NCI-H1694 (cell line): ENCODE results near the gene COL15A1.

Experiments used
- DNase-seq: peaks from one replicate; lab custom pipeline; 2025; lab: John Stamatoyannopoulos, UW

COL15A1 gene

GRCh38 chr9:99015448-99015847 lies 71.7 kb downstream of the COL15A1 start:
- DNase-seq = no peak

DNA sequence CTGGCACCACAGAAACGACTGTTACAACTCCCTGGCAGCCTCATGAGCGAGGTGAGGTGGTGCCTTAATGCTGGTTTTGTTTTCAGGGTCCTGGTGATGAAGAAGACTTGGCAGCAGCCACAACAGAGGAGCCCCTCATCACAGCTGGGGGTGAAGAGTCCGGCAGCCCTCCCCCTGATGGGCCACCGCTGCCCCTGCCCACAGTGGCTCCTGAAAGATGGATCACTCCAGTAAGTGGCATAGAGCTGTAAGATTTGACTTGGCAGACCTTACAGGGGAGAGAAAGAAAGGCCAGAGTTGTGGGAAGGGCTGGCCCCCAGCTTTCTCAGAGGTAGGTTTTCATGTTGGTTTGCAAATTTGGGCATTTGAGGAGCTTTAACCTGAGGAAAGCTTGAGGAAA lies 72.2 kb downstream of the COL15A1 start:
- DNase-seq = no peak

- DNase-seq = no peak
Measured at GRCh38 chr9:99016681-99017387, 73.1 kb downstream of the COL15A1 start.

DNA sequence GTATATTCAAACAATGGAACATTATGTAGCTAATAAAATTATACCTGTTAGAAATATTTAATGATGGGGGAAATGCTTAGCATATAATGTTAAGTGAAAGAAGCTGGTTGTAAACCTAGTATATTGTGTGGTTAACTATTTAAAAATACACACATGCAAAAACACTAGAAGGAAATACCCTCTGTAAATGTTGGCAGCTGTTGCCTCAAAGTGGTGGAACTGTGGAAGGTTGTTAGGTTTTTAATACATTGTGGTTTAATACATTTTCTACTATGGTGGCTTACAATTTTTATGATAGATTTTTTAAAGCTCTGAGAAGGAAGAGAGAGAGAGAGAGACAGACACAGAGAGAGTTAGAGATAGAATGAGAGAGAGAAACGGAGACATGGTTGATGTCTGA lies 74.9 kb downstream of the COL15A1 start:
- no peak for DNase-seq

- no peak for DNase-seq
Measured at GRCh38 chr9:99019510-99020331, 76.0 kb downstream of the COL15A1 start.

DNA sequence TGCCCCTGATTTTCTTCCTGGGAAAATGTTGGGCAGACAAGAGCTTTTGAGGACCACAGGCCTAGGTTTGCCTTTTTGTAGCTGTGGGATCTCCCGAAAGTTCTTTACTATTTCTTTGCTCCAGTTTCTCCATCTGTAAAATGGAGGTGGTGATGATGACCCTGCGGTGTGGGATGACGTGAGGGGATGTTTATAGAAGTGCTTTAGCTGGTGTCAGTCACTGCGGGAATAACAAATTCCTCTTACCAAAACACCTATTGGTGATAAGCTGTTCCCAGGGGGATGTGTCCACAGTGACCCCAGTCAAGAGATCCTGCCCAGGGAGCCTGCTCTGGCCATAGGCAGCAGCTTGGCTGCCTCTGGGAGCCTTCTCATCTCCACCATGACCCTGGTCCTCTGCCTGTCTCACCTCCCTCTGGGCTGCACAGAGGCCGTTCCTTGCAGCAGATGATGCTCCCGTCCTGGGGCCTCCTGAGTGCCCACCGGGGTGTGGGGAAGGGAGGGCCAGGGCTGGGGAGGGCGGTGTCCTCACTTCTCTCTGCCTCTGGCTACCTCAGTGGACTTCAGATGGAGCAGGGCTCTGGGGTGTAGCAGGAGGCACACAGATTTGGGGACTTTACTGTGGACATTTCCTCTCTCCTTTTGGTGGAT lies 77.2 kb downstream of the COL15A1 start:
- DNase-seq = no peak

DNA sequence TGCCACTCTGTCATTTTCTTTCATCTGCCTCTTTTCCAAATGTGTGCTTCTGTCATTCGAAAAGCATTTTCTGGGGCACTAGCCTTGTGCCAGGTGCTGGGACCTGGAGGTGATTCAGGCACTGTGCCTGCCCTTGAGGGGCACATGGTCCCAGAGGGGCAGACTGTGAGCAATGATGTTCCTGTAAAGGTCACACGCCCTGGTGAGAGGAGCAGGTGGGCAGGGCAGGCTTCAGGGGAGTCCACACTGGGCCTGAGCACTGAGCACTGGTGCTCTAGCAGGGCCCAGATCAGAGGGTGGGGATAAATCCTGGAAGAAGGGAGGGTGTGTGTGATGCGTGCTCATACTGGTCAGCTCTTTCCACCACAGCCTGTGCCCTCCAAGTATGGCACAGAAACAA lies 77.8 kb downstream of the COL15A1 start:
- DNase-seq = no peak

- no peak for DNase-seq
Measured at GRCh38 chr9:99023231-99023630, 79.5 kb downstream of the COL15A1 start.

DNA sequence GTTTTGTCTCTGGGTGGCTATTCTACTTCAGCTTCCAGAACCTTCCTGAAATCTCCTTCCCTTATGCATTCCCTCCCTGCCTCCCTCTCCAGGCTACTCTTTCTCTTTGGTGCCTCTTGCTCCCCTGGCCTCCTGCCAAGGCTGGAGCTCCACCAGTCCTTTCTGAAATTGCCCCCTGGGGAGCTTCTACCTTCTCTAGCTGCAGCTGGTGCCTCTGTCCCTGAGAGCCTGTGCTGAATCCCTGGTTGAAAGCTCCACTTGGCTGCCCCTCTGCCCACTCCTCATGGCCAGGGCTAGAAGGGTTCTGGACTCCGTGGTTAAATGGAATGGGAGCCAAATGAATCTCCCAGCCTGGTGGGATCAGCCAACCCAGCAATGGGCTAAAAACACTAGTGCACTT lies 80.1 kb downstream of the COL15A1 start:
- peak; percentile 57 for DNase-seq

DNA sequence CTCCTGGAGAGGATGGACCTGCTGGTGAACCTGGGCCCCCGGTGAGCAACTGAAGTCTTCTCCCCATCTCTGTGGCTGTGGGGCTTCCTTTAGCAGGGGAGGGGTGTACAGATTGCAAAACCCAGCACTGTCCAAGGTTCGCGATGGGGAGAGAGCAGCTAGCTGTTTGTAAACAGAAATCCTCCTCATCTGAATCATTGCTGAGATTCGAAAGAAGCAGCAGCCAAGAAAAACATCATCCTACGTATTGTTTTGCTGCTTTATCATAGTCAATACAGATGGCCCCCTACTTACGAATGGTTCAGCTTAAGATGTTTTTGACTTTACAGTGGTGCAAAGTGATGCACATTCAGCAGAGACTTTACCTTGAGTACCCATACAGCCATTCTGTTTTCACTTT lies 81.3 kb downstream of the COL15A1 start:
- no peak for DNase-seq

GRCh38 chr9:99025616-99026270 lies 82.0 kb downstream of the COL15A1 start:
- DNase-seq = no peak

- no peak for DNase-seq
Measured at GRCh38 chr9:99026271-99026955, 82.7 kb downstream of the COL15A1 start.

DNA sequence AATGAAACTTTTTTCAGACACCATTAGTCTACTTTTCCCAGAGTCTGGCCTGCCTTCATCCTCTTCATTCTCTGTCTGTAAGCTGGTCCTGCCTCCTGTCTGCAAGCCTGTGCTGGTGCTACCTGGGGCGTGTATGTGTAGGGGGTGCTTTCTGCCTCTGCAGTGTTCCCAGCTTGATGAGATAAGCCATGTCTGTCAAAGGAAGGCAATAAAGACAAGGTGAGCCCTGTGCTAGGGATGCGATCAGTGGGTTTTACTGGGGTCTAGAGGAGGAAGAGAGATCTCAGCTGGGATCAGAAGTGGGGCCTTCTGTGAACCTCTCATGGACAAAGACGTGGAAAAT lies 83.2 kb downstream of the COL15A1 start:
- no peak for DNase-seq

GRCh38 chr9:99027443-99027842 lies 83.7 kb downstream of the COL15A1 start:
- DNase-seq = no peak

GRCh38 chr9:99029083-99029645 lies 85.5 kb downstream of the COL15A1 start:
- DNase-seq = no peak

GRCh38 chr9:99030092-99030511 lies 86.4 kb downstream of the COL15A1 start:
- no peak for DNase-seq

- DNase-seq = no peak
Measured at GRCh38 chr9:99030610-99031109, 87.0 kb downstream of the COL15A1 start.

DNA sequence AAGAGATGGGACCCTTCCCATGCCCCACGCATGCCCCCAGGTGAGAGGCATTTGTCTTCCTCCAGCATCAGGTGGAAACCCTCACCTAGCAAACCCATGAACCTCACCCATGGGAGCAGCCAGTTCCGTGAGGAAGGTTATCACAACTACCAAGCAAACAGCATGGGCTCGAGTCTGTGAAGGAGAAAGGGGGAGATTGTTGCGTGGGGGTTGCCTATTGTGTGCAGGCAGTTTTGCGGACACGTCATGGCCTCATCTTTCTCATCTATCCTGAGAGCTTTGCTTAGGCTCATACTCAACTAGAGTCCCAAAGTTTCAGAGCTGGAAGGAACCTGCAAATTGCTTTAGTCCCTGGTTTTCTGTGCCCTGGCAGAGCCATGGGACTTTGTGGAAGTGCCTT lies 87.6 kb downstream of the COL15A1 start:
- DNase-seq = no peak

GRCh38 chr9:99031994-99032393 lies 88.3 kb downstream of the COL15A1 start:
- DNase-seq = no peak

DNA sequence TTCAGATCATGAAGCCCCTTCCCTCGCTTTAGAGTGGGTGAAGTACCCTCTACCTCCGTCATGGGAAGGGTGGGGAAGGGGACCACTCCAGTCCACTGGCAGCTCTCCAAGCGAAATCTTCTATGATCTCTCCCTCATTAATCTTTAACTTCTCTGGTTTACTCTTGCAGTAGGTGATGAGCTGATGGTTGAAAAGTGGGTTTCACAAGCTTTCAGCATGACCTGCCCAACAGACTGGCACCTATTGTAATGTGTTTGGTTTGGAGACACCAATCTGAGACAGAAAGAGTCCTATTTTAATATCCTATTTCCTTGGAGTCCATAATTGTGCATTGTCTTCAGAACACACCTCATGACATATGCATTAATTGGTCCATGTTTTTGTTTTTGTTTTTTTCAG lies 90.4 kb downstream of the COL15A1 start:
- no peak for DNase-seq

- no peak for DNase-seq
Measured at GRCh38 chr9:99035313-99035712, 91.6 kb downstream of the COL15A1 start.
